WI38 (cell line): ENCODE measurements around the gene GABPB2.

Experiments used
- H3K4me3 ChIP-seq: 2 replicates; pipeline ENCODE4 v1.5.1; 2011; ENCODE audit warnings: low read depth, mild to moderate bottlenecking, control low read depth, low read length
- TF ChIP-seq, protein P1 (sequence below): IDR thresholded peaks from 2 replicates; pipeline ENCODE4 v1.5.1; 2012; ENCODE audit warnings: low read depth, mild to moderate bottlenecking, control low read depth, low read length

Gene GABPB2

DNA sequence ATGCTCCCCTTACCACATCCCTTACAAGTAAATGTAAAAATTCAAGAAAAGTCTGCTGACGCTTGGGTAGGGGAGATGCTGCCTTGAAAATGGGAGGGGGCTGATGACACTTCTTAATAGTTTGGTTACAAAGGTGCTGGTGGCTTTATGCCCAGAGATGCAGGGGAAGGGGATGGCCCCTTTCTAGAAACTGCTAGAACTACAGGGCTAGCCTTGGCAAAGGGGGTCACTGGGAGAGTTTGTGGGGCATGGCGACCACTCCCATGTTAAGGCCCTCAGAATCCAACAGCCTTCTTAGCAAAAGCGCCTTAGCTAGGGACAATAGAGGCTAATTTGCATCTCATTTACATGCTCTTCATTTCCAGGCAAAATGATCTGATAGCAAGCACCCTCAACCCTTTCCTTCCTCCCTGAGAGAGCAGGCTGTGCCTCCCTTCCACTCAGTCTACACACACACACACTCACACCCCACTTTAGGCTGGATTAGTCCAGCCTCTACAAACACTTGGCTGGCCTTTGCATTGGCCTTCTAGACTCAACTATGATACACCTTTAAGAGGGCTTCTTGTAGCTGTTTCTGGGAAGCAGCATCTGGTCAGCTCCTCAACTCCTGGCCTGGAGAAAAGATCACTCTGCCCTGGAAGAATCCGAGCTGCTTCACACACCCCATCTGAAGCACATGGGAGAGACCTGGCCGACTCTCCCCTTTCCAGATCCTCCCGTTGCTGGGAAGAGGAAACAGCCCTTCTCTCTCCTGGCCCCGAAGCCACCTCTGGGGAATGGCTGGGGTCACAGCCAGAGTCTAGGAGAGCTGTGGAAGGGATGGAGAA, 74.1 kb downstream of the GABPB2 start:
- no peak overlapping the region for H3K4me3 ChIP-seq
- TF ChIP-seq, protein P1, sequence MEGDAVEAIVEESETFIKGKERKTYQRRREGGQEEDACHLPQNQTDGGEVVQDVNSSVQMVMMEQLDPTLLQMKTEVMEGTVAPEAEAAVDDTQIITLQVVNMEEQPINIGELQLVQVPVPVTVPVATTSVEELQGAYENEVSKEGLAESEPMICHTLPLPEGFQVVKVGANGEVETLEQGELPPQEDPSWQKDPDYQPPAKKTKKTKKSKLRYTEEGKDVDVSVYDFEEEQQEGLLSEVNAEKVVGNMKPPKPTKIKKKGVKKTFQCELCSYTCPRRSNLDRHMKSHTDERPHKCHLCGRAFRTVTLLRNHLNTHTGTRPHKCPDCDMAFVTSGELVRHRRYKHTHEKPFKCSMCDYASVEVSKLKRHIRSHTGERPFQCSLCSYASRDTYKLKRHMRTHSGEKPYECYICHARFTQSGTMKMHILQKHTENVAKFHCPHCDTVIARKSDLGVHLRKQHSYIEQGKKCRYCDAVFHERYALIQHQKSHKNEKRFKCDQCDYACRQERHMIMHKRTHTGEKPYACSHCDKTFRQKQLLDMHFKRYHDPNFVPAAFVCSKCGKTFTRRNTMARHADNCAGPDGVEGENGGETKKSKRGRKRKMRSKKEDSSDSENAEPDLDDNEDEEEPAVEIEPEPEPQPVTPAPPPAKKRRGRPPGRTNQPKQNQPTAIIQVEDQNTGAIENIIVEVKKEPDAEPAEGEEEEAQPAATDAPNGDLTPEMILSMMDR = no peak

DNA sequence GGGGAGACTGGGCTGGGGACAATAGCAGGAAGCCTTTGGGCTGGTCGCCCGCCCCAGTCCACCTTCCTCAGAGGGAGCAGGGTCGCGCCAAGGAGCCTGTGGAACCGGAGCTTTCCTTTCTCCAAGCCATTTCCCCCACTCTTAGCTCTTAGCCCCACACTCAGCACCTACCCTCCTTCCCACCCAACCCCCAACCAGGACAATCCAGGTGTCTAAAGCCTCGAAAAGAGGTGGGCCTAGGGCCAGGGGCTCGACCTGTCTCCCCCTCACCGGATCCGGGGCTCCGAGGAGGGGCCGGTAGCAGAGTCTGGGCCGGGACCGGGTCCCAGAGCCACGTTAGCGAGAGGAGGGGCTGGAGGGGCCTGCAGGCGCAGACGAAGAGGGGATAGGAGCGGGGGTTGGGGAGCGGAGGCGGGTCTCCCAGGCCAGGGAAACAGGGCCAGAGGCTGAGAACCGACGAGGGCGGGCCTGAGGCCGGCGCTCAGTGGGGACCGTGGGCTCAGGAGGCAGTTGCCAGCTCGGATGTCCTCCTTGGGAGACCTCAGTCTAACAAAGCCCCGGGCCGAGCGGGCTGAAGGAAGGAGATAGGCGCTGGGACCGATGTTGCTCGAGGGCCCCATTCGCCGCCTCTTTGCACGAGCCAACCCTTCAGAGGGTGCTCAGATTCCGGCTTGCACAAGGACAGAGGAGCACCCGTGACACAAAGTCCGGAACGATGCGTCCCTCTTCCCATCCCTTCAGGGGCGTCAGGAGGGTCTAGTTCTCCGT, 74.9 kb downstream of the GABPB2 start:
- TF ChIP-seq, protein P1 = no peak
- H3K4me3 ChIP-seq = peak overlapping the region; percentile 69

DNA sequence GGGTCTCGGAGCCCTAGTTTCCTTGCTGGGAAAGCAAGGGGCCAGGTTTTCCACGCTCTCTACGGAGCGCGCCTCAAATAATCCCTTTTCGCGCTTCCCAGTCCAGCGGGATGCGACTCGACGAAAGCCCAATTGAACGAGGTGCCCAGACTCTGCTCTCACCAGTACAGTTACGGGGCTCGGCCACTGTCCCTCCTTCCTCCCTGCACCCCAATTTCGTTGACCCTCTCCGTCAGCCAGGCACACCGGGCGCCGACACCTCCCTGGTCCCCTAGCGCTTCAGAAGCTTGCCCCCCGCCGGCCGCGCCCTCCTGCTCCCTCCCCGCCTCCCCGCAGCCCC, 75.5 kb downstream of the GABPB2 start:
- H3K4me3 ChIP-seq = peak overlapping the region; percentile 69
- TF ChIP-seq, protein P1 = no peak

DNA sequence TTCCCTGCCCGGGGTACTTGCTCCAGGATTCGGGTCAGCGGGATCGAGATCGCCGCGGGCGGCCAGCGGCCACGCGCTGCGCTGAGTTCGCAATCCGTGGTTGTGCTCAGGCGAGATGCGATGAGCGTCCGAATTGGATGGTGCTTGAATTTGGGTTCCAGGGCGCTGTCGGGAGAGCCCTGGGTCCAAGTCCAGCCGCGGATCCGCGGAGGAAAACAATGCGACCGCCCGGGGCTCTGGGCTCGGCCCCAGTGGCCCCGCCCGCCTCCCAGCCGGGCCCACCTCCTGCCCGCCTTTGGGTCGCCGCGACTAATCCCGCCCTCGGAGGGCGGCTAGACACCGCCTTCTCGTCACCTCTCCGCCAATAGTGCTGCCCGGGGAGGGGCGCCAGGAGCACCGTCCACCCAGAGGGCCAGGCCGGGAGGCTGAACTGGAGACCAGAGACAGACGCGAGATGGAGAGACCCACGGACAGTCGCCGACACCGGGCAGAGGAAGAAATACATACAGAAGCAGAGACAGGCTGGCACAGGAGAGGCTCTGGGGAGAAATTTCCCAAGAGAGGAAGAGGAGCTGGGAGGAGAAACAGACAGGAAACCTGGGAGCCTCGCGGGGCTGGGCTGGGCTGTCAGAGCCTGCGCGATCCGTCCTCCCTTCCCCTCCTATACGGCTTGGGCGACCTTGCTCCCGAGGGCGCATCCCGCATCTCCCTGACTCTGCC, 76.0 kb downstream of the GABPB2 start, which contains the start of gene SEMA6C:
SEMA6C (minus strand) TSS at position 220 of the 720 bp plus-strand sequence. CDS start 4,010 bp downstream, outside the sequence.
- H3K4me3 ChIP-seq = peak within 1 kb of the TSS; percentile 69
- TF ChIP-seq, protein P1 = no peak

DNA sequence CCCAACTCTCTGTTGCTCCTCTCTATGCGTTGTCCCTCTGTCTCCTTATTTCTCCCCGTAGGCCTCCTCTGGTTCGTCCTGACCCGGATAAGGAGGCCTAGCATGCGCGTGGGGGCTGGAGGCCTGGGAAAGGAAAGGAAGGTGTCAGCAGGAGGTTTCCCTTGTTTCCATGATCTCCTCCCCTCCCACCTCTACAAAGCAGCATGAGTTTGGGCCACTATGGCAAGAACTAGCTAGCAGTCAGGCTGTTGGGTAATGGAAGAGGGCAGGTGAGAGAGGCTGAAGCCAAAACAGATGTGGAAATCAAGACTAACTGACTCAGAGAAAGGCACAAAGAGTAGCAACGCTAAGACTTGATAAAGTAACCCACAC, 76.6 kb downstream of the GABPB2 start:
- TF ChIP-seq, protein P1 = no peak

DNA sequence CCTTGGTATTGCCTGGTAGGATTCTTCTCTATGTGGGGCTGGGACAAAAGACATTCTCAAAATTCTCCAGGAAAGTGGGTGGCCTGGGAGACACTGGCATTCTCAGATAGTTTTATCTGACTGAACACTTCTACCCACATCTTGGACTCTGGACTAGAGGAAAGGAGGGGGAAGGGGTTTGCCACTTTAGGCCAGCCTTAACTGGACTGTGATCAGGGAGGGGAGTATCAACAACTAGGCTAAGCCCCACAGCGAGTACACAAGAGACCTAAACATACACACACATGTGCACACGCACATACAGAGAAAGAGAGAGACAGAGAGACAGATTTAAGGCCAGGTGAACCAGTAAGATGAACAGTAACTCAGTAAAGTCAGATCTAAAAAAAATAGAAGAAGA, 77.1 kb downstream of the GABPB2 start:
- no peak overlapping the region for H3K4me3 ChIP-seq
- TF ChIP-seq, protein P1 = no peak

More for the DNA sequence above, 76.6 kb downstream of the GABPB2 start:
- peak overlapping the region; percentile 69 for H3K4me3 ChIP-seq

DNA sequence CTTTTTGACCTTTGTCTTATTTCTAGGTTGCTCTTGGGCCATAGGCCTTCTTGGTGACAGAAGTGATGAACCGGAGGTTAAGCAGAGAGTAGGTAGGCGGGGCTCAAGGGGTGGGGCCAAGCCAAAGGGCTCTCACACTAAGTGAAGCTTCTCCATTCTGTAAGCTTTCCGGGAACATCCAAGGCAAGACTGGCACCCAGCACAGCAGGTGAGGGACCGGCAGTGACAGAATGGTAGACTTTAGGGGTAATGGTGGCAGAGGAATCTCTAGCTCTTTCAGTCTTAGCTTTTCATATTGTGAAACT, 85.9 kb downstream of the GABPB2 start, which contains the start of gene TNFAIP8L2:
TNFAIP8L2 (plus strand) TSS at position 135 of the 305 bp plus-strand sequence. CDS start 2,049 bp downstream, outside the sequence.
- no peak within 1 kb of the TSS for H3K4me3 ChIP-seq
- TF ChIP-seq, protein P1 = no peak
